ENCODE measurements around the gene NLRC3. TPM values are rescaled to one million over a fixed set of nuclear protein-coding genes. Genes with fewer than 3 reads are reported as not detected.

The NLRC3 gene
- total RNA-seq, 3 donors from 2014 or later (not counting 1 experiment from before 2014, with no cell fraction given), result 98.8 to 145 (median 133) TPM

DNA sequence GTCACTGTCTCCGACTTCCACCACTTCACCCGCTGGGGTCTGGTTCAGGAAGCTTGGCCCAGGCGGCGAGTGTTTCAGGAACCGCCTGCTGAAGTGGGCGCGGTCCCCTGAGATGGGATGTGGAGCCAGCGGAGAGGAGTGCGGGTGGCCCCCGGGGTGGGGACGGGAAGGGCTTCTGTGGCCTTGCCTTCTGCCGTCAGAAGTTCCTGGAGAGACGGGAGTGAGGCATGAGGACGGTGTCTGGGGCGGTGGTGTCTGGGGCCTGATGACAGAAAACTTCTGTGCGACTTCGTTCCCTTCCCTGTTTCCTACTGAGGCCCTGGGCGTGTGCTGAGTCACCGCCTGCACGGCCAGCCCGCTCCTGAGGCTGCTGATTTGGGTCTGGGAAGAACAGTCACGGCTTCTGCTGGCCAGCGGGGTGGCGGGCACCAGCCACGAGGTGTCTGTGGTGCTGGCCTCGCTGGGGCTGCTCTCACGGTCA is 12.3 kb upstream of the NLRC3 start:
- Histone ChIP-seq H3K36me3 (ENCODE audit: control insufficient read depth, insufficient read depth, low read length) (peaks cover 10% of the 10 kb centered on the region), H3K27me3 (ENCODE audit: control insufficient read depth, insufficient read depth, low read length) (no peaks in the 10 kb centered on the region), H3K9me3 (ENCODE audit: control insufficient read depth, insufficient read depth, low read length) (no peaks in the 10 kb centered on the region), H3K27ac (ENCODE audit: low read length) (no peak overlapping the region), H3K4me3 (ENCODE audit: low read length) (no peak overlapping the region), H3K4me1 (ENCODE audit: control insufficient read depth, insufficient read depth, low read length) (peaks cover 23% of the 10 kb centered on the region)
- H3K27ac Mint-ChIP-seq, result no peak overlapping the region
- H3K27me3 Mint-ChIP-seq (ENCODE audit: low read depth in 2 of 2), result peaks cover 3 to 5% of the 10 kb centered on the region in 2 donors
- 82% methylated on average over 27 of the region's 27 CpGs for WGBS (ENCODE audit: insufficient coverage)
- H3K4me1 Mint-ChIP-seq, result peaks cover 0 to 20% of the 10 kb centered on the region in 2 donors
- DNase-seq (no peak), ATAC-seq (no peak)
- H3K9me3 Mint-ChIP-seq, result no peaks in the 10 kb centered on the region
- H3K36me3 Mint-ChIP-seq, result peaks cover 8% of the 10 kb centered on the region
- no peak overlapping the region for H3K4me3 Mint-ChIP-seq
- TF ChIP-seq, protein P1, sequence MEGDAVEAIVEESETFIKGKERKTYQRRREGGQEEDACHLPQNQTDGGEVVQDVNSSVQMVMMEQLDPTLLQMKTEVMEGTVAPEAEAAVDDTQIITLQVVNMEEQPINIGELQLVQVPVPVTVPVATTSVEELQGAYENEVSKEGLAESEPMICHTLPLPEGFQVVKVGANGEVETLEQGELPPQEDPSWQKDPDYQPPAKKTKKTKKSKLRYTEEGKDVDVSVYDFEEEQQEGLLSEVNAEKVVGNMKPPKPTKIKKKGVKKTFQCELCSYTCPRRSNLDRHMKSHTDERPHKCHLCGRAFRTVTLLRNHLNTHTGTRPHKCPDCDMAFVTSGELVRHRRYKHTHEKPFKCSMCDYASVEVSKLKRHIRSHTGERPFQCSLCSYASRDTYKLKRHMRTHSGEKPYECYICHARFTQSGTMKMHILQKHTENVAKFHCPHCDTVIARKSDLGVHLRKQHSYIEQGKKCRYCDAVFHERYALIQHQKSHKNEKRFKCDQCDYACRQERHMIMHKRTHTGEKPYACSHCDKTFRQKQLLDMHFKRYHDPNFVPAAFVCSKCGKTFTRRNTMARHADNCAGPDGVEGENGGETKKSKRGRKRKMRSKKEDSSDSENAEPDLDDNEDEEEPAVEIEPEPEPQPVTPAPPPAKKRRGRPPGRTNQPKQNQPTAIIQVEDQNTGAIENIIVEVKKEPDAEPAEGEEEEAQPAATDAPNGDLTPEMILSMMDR (IDR thresholded peaks at IDR 0.05), result no peak
- intact Hi-C loops (cut with micrococcal nuclease), result no loop called here

DNA sequence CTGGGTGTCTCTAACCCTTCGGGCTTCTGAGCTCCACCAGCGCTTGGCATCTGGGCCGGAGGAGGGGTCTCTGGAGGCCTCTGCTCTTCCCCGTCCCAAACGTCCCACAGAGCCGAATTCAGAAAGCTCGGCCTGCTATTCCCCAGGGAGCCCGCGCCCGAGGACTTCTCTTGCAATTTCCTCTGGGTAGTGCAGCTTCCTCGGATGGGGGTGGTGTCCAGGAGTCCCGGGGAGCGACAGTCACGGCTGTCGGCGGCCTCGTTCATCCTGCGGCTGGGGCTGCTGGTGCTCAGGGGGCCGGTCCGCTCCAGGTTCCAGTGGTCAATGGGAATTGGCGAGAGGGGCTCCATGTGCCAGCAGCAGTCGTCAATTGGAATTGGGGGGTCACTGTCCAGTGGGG is 11.8 kb upstream of the NLRC3 start:
- H3K27ac Mint-ChIP-seq, result no peak overlapping the region
- WGBS (ENCODE audit: insufficient coverage), result 94% methylated on average over 22 of the region's 22 CpGs
- no peak overlapping the region for H3K4me3 Mint-ChIP-seq
- Histone ChIP-seq H3K4me1 (ENCODE audit: control insufficient read depth, insufficient read depth, low read length) (peaks cover 21% of the 10 kb centered on the region), H3K9me3 (ENCODE audit: control insufficient read depth, insufficient read depth, low read length) (no peaks in the 10 kb centered on the region), H3K27me3 (ENCODE audit: control insufficient read depth, insufficient read depth, low read length) (no peaks in the 10 kb centered on the region), H3K36me3 (ENCODE audit: control insufficient read depth, insufficient read depth, low read length) (peaks cover 10% of the 10 kb centered on the region), H3K4me3 (ENCODE audit: low read length) (no peak overlapping the region), H3K27ac (ENCODE audit: low read length) (no peak overlapping the region)
- H3K4me1 Mint-ChIP-seq, result peaks cover 0 to 22% of the 10 kb centered on the region in 2 donors
- H3K36me3 Mint-ChIP-seq, result peaks cover 8% of the 10 kb centered on the region
- intact Hi-C loops (cut with micrococcal nuclease), result no loop called here
- no peaks in the 10 kb centered on the region for H3K9me3 Mint-ChIP-seq
- TF ChIP-seq, protein P1 (IDR thresholded peaks at IDR 0.05), result no peak
- no peak for DNase-seq
- H3K27me3 Mint-ChIP-seq (ENCODE audit: low read depth in 2 of 2), result peaks cover 3 to 5% of the 10 kb centered on the region in 2 donors
- ATAC-seq, result no peak

DNA sequence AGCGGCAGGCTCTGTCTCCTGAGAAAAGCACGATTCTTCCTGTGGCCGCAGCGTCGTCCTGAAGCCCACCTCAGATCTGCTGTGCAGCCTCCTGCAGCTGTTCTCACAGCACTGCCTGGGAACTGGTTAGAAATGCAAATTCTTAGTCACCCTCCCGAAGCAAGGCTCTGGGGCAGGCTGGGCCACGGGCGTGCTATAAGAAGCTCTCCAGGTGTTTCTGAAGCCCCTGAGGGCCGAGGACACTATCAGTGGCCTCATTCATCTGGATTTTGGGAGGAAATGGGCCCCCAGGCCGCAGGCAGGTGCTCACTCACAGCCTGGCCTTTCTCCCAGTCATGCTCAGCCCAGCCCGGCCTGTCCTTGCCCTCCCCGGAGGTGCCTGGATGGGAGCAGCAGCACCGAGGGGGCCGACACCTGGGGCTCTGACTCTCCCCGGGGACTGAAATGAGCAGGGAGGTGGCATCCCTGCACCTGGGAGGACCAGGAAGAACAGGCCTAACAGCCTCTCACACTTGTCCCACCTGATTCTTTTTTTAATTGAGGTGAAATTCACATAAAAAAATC is 10.4 kb upstream of the NLRC3 start:
- no peak for ATAC-seq
- no peak for DNase-seq
- Mint-ChIP-seq H3K27me3 (ENCODE audit: low read depth in 2 of 2) (peaks cover 3 to 5% of the 10 kb centered on the region in 2 donors), H3K36me3 (peaks cover 8% of the 10 kb centered on the region), H3K27ac (no peak overlapping the region), H3K4me1 (peaks cover 0 to 22% of the 10 kb centered on the region in 2 donors), H3K4me3 (no peak overlapping the region), H3K9me3 (no peaks in the 10 kb centered on the region)
- Histone ChIP-seq H3K9me3 (ENCODE audit: control insufficient read depth, insufficient read depth, low read length) (no peaks in the 10 kb centered on the region), H3K4me3 (ENCODE audit: low read length) (no peak overlapping the region), H3K27me3 (ENCODE audit: control insufficient read depth, insufficient read depth, low read length) (no peaks in the 10 kb centered on the region), H3K36me3 (ENCODE audit: control insufficient read depth, insufficient read depth, low read length) (peaks cover 19% of the 10 kb centered on the region), H3K27ac (ENCODE audit: low read length) (no peak overlapping the region), H3K4me1 (ENCODE audit: control insufficient read depth, insufficient read depth, low read length) (peaks cover 20% of the 10 kb centered on the region)
- WGBS (ENCODE audit: insufficient coverage), result 84% methylated on average over 15 of the region's 15 CpGs
- intact Hi-C loops (cut with micrococcal nuclease), result no loop called here
- TF ChIP-seq, protein P1 (IDR thresholded peaks at IDR 0.05), result no peak

DNA sequence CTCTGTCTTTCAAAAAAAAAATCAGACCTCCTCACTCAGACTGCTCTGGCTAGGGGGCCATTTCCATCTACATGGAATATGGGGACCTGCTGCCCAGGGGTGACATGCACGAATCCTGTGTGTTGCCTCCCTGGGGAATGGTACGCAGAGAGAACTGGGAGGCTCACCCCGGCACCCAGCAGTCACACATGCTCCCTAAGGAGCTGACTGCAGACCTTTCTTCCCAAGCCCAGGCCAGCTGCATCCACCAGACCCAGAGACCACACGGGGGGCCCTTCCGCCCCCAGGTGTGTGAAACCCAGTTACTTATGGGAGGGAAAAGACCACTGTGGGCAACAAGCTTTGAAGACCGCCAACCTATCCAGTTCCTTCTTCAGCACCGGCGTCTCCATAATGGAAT is 7.2 kb upstream of the NLRC3 start:
- no peaks in the 10 kb centered on the region for H3K27me3 ChIP-seq (ENCODE audit: control insufficient read depth, insufficient read depth, low read length)
- Mint-ChIP-seq H3K36me3 (no peaks in the 10 kb centered on the region), H3K27me3 (ENCODE audit: low read depth in 2 of 2) (no peaks in the 10 kb centered on the region), H3K4me1 (peaks cover 6 to 33% of the 10 kb centered on the region in 2 donors), H3K27ac (no peak overlapping the region), H3K4me3 (no peak overlapping the region), H3K9me3 (no peaks in the 10 kb centered on the region)
- H3K27ac ChIP-seq (ENCODE audit: low read length), result no peak overlapping the region
- DNase-seq (no peak), ATAC-seq (no peak)
- TF ChIP-seq, protein P1 (IDR thresholded peaks at IDR 0.05), result no peak
- no peak overlapping the region for H3K4me3 ChIP-seq (ENCODE audit: low read length)
- WGBS (ENCODE audit: insufficient coverage), result over 99% methylated on average over 8 of the region's 8 CpGs
- peaks cover 35% of the 10 kb centered on the region for H3K4me1 ChIP-seq (ENCODE audit: control insufficient read depth, insufficient read depth, low read length)
- intact Hi-C loops (cut with micrococcal nuclease), result no loop called here
- no peaks in the 10 kb centered on the region for H3K9me3 ChIP-seq (ENCODE audit: control insufficient read depth, insufficient read depth, low read length)
- peaks cover 9% of the 10 kb centered on the region for H3K36me3 ChIP-seq (ENCODE audit: control insufficient read depth, insufficient read depth, low read length)

Measured in natural killer cell (primary cell).